KBM-7 (cell line): ENCODE results near the gene FAM156A.
"Not testable (repeated sequence)": the region's sequence is repeated elsewhere in the genome, so short reads cannot be mapped to it uniquely, and the experiment has no call there.

ENCODE experiments used
- DNase-seq: peaks from one replicate; pipeline ENCODE4 v3.0.0-alpha.2; 2015
- in situ Hi-C: fragments of 300-500 bp; cut with MboI; formaldehyde crosslinking; loops from 2 replicates; pipeline ENCODE4 v1.14.3; 2020; ENCODE audit warnings: low sequenced_read_pairs, low pct_unique_long_range_greater_than_20kb, mixed read lengths

The FAM156A gene

DNA sequence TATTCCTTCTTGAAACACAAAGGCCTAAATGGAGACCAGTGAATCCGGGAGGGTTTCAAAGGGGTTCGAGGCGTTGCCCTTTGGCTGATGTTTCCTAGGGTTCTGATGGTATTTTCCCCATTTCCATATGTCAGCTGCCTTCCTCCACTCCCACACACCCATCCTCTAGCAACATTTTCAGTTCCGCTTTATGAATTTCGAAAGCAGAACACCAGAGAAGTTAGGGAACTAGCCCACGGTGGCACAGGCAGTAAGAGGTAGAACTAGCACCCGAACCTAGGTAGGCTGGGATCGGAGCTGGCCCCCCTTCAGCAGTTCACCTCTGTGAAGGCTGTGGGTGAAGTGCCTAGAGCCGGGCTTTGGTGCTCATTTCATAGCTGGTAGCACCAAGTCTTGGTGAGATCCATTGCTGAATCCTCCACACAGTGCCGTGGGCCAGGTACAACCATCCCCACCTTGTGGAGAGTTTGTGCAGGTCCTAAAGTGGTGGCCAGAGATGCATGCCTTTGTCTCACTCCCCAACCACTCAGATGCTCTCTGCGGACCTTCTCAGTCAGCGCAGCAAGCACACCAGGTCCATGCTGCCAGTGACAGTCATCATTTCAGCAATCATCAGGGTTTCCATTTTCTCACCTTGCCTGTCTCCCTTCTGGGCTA lies 48.9 kb downstream of the FAM156A start:
- in situ Hi-C loops, DNase-seq: not testable (repeated sequence)

DNA sequence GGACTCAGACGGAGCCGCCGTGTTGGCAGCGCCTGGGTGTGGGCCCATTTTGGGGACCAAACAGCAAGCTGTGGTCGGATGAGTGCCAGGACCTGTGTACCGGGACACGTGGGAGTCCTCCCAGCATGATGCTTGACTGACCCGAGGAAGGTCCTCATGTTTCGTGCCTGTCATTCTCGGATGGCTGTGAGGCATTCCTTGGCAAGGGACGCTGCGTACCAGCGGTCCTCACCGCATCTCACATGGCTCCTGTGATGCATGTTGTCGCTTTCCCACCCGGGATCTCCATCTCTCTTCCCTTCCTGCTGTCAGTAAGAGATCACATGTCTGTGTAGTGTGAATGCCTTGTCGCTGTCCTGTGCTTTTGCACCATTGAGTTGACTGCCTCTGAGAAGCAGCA lies 50.4 kb downstream of the FAM156A start:
- DNase-seq, in situ Hi-C loops: not testable (repeated sequence)

DNA sequence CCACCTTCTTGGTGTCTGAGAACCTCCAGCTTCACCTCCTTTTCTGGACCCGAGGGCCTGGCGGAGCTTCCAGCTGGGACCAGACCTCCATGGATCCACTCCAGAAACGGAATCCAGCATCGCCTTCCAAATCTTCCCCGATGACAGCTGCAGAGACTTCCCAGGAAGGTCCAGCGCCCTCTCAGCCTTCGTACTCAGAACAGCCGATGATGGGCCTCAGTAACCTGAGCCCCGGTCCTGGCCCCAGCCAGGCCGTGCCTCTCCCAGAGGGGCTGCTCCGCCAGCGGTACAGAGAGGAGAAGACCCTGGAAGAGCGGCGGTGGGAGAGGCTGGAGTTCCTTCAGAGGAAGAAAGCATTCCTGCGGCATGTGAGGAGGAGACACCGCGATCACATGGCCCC lies 51.2 kb downstream of the FAM156A start:
- in situ Hi-C loops, DNase-seq: not testable (repeated sequence)

DNA sequence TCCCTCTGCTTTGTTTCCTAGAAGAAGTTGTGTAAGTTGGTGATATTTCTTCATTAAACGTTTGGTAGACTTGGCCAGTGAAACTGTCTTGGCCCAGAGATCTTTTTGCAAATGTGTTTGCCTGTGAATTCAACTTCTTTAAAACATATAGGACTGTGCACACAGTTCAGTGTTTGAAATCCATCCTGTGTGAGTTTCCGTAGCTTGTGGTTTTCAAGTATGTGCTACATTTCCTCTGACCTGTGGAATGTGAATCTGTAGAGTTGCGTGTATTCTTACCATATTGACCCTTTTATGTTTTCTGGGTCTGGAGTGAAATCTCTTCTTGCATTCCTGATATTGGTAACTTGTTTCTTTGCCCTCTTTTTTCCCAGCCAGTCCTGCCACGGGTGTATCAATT lies 52.2 kb downstream of the FAM156A start:
- in situ Hi-C loops, DNase-seq: not testable (repeated sequence)

DNA sequence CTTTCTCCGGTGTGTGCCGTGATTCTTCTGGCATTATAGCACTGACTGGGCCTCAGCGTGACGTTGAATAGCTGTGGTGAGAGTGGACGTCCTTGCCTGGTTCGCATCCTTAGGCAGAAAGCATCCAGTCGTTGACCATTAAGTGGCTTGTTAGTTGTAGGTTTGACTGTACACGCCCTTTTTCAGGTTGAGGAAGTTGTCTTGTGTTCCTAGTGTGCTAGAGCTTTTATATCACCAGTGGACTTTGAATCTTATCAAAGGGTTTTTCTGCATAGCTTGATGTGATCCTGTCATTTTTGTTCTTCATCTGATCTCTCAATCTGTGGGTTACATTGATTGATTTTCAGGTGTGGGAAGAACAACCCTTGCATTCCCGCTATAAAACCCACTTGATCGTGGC lies 52.8 kb downstream of the FAM156A start:
- DNase-seq, in situ Hi-C loops: not testable (repeated sequence)
